CD4-positive, CD25-positive, alpha-beta regulatory T cell (primary cell): ENCODE data around the gene CHADL. TPM values are rescaled to one million over a fixed set of nuclear protein-coding genes. Genes with fewer than 3 reads are reported as not detected.

ENCODE experiments used
- ATAC-seq, 2 donors: fragments of 150-1000 bp; cut with Tn5 transposase; one replicate each; pipeline ENCODE4 v1.10.0; 2021; ENCODE audit warnings: low read depth in 2 of 2, moderate number of reproducible peaks in 2 of 2, moderate library complexity in 1 of 2
- DNase-seq, 3 donors: peaks; one replicate each; pipeline versions ENCODE4 v3.0.0 to v3.0.0-alpha.2; 2012 to 2022; ENCODE audit warnings: mixed read lengths in 1 of 3
- H3K27ac ChIP-seq: one replicate; pipeline ENCODE4 v1.7.0; 2013; ENCODE audit warnings: mild to moderate bottlenecking, low read length; ENCODE audit not compliant: insufficient read depth, poor library complexity, severe bottlenecking
- H3K27me3 ChIP-seq: one replicate; pipeline ENCODE4 v1.7.0; 2013; ENCODE audit warnings: low read length; ENCODE audit not compliant: control insufficient read depth, insufficient read depth
- H3K36me3 ChIP-seq: one replicate; pipeline ENCODE4 v1.7.0; 2013; ENCODE audit warnings: mild to moderate bottlenecking, low read length, moderate library complexity; ENCODE audit not compliant: control insufficient read depth, insufficient read depth
- H3K4me1 ChIP-seq: 2 replicates; pipeline ENCODE4 v1.7.0; 2013; ENCODE audit warnings: mild to moderate bottlenecking, low read length; ENCODE audit not compliant: insufficient read depth, control insufficient read depth, poor library complexity, severe bottlenecking
- H3K4me3 ChIP-seq: one replicate; pipeline ENCODE4 v1.7.0; 2013; ENCODE audit warnings: low read depth, mild to moderate bottlenecking, low read length, moderate library complexity
- H3K9me3 ChIP-seq, 2 experiments: 1 replicate in 1 of 2; 2 replicates in 1 of 2; pipeline ENCODE4 v1.7.0; 2013; ENCODE audit warnings: low read length in 2 of 2, mild to moderate bottlenecking in 1 of 2, moderate library complexity in 1 of 2; ENCODE audit not compliant: control insufficient read depth in 2 of 2
- H3K27ac Mint-ChIP-seq, 3 donors: one replicate each; pipeline ENCODE4 v1.8.0; 2020 to 2022; ENCODE audit warnings: mild to moderate bottlenecking in 3 of 3, mixed read lengths in 3 of 3, moderate library complexity in 2 of 3
- H3K27me3 Mint-ChIP-seq: one replicate; pipeline ENCODE4 v1.8.0; 2022; ENCODE audit warnings: mild to moderate bottlenecking, mixed read lengths
- H3K36me3 Mint-ChIP-seq: one replicate; pipeline ENCODE4 v1.8.0; 2020; ENCODE audit warnings: mixed read lengths
- H3K4me1 Mint-ChIP-seq, 4 donors: one replicate each; pipeline ENCODE4 v1.8.0; 2020 to 2022; ENCODE audit warnings: mixed read lengths in 4 of 4, mild to moderate bottlenecking in 1 of 4
- H3K4me3 Mint-ChIP-seq, 4 donors: one replicate each; pipeline ENCODE4 v1.8.0; 2020 to 2022; ENCODE audit warnings: mild to moderate bottlenecking in 4 of 4, mixed read lengths in 4 of 4, moderate library complexity in 3 of 4
- H3K9me3 Mint-ChIP-seq, 7 donors: one replicate each; pipeline ENCODE4 v1.8.0; 2020 to 2022; ENCODE audit warnings: mixed read lengths in 7 of 7, mild to moderate bottlenecking in 3 of 7, moderate library complexity in 2 of 7
- polyA plus RNA-seq, 4 donors: library from polyadenylated mRNA; unstranded; fragments of 300-500 nt; fragmentation: Illumina TruSeq; gene quantifications; one replicate each; pipeline ENCODE4 v1.2.3, GENCODE V29; 2021
- total RNA-seq: library from RNA; stranded (reverse); gene quantifications from one replicate; pipeline ENCODE4 v1.2.3, GENCODE V29; 2022

The CHADL gene
- total and polyA plus RNA-seq, 5 donors from 2014 or later: 0.22 to 1.2 (median 0.53) TPM

DNA sequence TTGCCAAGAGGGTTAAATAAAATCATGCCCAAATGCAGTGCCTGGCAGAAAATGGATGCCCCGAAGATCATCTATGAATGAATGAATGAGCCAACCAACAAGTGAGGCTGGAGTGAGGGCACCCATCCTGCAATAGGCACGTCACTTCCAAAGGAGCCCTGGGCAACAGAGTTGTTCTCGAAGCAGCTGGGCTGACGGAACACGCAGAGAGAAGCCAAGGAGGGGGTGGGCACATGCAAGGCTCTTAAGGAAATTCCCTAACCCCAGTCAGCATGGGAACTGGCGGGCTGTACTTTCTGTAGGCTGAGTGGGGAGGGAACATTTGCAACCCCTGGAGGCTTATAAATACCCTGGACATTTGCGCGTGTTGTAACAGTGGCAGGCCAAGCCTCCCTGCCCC is 11.6 kb upstream of the CHADL start:
- no peaks in the 10 kb centered on the region for H3K9me3 ChIP-seq
- H3K36me3 ChIP-seq: peaks cover 90% of the 10 kb centered on the region
- no peak overlapping the region for H3K4me3 ChIP-seq
- no peak overlapping the region for H3K27ac ChIP-seq
- Mint-ChIP-seq H3K9me3 (no peaks in the 10 kb centered on the region), H3K27me3 (no peaks in the 10 kb centered on the region), H3K36me3 (peaks cover 26% of the 10 kb centered on the region), H3K4me3 (no peak overlapping the region), H3K4me1 (no peaks in the 10 kb centered on the region), H3K27ac (peak overlapping the region in 1 of 3 donors; percentile 25)
- H3K27me3 ChIP-seq: no peaks in the 10 kb centered on the region
- DNase-seq (no peak), ATAC-seq (no peak)
- no peaks in the 10 kb centered on the region for H3K4me1 ChIP-seq

DNA sequence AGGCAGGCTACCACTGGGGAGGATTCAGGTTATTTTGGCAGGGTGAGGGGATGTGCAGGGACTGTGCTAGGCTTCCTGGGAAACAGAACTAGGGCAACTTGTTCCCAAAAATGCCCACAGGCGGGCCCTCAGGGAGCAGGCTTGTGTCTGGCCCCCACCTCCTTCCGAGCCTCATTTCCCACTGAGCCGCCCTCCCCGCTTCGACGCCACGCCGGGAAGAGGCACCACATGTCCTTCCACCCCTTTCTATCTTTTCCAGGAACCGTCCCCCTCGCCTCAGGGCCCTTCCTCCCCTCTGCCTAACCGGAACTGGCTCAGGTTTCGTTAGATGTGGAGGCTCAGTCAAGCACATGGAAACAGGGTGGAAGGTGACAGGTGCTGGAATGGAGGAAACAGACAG is 9.4 kb upstream of the CHADL start:
- H3K27me3 ChIP-seq: no peaks in the 10 kb centered on the region
- ATAC-seq: no peak
- H3K4me3 ChIP-seq: no peak overlapping the region
- Mint-ChIP-seq H3K27ac (no peak overlapping the region), H3K9me3 (no peaks in the 10 kb centered on the region), H3K36me3 (peaks cover 24% of the 10 kb centered on the region), H3K4me3 (no peak overlapping the region), H3K4me1 (no peaks in the 10 kb centered on the region), H3K27me3 (no peaks in the 10 kb centered on the region)
- no peak for DNase-seq
- no peak overlapping the region for H3K27ac ChIP-seq
- H3K4me1 ChIP-seq: no peaks in the 10 kb centered on the region
- peaks cover 77% of the 10 kb centered on the region for H3K36me3 ChIP-seq
- no peaks in the 10 kb centered on the region for H3K9me3 ChIP-seq

DNA sequence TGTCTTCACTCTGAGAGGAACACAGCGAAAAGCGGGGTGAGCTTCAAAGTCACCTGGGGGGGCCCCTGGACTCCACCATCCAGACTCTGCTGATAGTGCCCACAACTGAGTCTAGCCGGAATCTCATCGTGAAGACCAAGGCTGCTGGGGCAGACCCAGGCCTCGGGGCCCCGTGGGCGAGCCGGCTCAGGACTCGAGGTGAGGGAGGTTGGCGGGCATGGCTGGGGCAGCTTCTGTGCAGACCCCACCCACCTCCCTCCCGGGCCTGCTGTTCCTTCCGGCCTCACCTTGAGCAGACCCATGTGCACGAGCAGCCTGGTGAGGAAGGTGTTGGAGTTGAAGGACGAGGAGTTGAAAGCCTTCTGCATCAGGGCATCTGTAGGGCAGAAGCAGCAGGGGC is 8.7 kb upstream of the CHADL start:
- H3K27me3 Mint-ChIP-seq: no peaks in the 10 kb centered on the region
- H3K9me3 ChIP-seq: no peaks in the 10 kb centered on the region
- no peaks in the 10 kb centered on the region for H3K4me1 ChIP-seq
- H3K36me3 ChIP-seq: peaks cover 73% of the 10 kb centered on the region
- no peaks in the 10 kb centered on the region for H3K4me1 Mint-ChIP-seq
- H3K4me3 ChIP-seq: no peak overlapping the region
- H3K4me3 Mint-ChIP-seq: no peak overlapping the region
- no peak overlapping the region for H3K27ac Mint-ChIP-seq
- H3K36me3 Mint-ChIP-seq: peaks cover 29% of the 10 kb centered on the region
- DNase-seq (no peak), ATAC-seq (no peak)
- H3K27me3 ChIP-seq: no peaks in the 10 kb centered on the region
- H3K27ac ChIP-seq: no peak overlapping the region
- no peaks in the 10 kb centered on the region for H3K9me3 Mint-ChIP-seq

DNA sequence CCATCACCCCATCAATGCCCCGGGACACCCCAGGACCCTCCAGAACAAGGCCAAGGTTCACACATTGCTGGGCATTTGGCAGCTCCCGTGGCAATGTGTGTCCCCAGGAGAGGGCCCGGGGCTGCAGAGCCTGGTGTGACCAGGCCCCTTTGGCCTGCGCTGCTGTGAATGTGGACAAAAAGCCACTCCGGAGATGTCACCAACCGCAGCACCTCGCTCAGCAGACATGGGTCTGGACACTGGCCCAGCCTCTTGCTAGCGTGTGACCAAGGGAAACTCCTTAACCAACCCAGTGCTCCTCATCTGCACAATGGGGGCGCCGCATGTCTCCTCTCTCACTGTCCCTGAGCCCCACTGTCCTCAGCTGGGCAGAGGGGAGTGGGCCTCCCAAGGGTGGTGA is 8.0 kb upstream of the CHADL start:
- Mint-ChIP-seq H3K36me3 (peaks cover 24% of the 10 kb centered on the region), H3K9me3 (no peaks in the 10 kb centered on the region), H3K4me1 (no peaks in the 10 kb centered on the region), H3K4me3 (no peak overlapping the region), H3K27me3 (no peaks in the 10 kb centered on the region), H3K27ac (no peak overlapping the region)
- peaks cover 67% of the 10 kb centered on the region for H3K36me3 ChIP-seq
- H3K4me3 ChIP-seq: no peak overlapping the region
- no peak for DNase-seq
- no peaks in the 10 kb centered on the region for H3K9me3 ChIP-seq
- H3K4me1 ChIP-seq: no peaks in the 10 kb centered on the region
- no peak for ATAC-seq
- H3K27ac ChIP-seq: no peak overlapping the region
- no peaks in the 10 kb centered on the region for H3K27me3 ChIP-seq

DNA sequence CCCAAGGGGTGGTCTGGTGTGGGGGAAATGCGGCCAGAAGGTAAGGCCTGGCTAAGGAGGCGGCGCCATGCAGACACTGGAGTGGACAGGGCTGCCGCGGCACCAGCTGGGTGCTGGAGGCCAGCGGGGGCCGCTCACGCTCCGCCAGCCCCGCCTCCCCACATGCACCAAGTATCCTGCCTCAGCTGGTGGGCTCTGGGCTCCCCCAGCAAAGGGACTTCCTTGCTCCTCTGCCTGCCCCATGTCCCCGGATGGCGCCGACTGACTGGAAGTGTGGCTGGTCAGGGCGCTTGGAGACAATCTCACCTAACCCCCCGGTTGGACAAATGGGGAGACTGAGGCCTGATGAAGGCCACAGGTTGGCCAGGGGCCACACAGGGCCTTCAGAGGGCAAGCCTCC is 7.6 kb upstream of the CHADL start:
- no peak for ATAC-seq
- Histone ChIP-seq H3K4me1 (no peaks in the 10 kb centered on the region), H3K27ac (no peak overlapping the region), H3K4me3 (no peak overlapping the region), H3K36me3 (peaks cover 64% of the 10 kb centered on the region), H3K27me3 (no peaks in the 10 kb centered on the region), H3K9me3 (no peaks in the 10 kb centered on the region)
- Mint-ChIP-seq H3K27me3 (no peaks in the 10 kb centered on the region), H3K9me3 (no peaks in the 10 kb centered on the region), H3K27ac (no peak overlapping the region), H3K4me3 (no peak overlapping the region), H3K36me3 (peaks cover 24% of the 10 kb centered on the region), H3K4me1 (no peaks in the 10 kb centered on the region)
- DNase-seq: no peak

DNA sequence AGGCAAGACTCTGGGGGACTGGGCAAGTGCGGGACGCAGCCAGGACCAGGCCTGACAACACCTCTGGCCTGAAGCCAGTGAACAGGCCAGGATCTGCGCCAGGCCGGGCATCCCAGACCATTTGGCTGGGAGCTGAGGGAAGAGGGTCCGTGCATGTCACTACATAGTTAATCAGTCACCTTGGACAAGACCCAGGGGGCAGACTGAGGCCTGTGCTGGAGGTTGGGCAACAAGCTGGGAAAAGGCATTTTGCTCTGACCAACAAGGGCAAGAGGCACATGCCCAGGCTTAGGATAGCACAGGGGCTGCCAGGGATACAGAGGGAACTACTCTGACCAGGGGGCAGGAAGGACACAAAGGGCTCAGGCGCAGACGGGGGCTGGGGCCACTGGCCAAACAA is 7.0 kb upstream of the CHADL start:
- no peak overlapping the region for H3K27ac Mint-ChIP-seq
- peaks cover 24% of the 10 kb centered on the region for H3K36me3 Mint-ChIP-seq
- no peak overlapping the region for H3K27ac ChIP-seq
- H3K36me3 ChIP-seq: peaks cover 58% of the 10 kb centered on the region
- DNase-seq: no peak
- no peaks in the 10 kb centered on the region for H3K4me1 Mint-ChIP-seq
- no peaks in the 10 kb centered on the region for H3K27me3 ChIP-seq
- H3K9me3 Mint-ChIP-seq: no peaks in the 10 kb centered on the region
- H3K4me3 ChIP-seq: no peak overlapping the region
- H3K4me1 ChIP-seq: no peaks in the 10 kb centered on the region
- no peak for ATAC-seq
- no peaks in the 10 kb centered on the region for H3K27me3 Mint-ChIP-seq
- H3K9me3 ChIP-seq: no peaks in the 10 kb centered on the region
- H3K4me3 Mint-ChIP-seq: no peak overlapping the region

DNA sequence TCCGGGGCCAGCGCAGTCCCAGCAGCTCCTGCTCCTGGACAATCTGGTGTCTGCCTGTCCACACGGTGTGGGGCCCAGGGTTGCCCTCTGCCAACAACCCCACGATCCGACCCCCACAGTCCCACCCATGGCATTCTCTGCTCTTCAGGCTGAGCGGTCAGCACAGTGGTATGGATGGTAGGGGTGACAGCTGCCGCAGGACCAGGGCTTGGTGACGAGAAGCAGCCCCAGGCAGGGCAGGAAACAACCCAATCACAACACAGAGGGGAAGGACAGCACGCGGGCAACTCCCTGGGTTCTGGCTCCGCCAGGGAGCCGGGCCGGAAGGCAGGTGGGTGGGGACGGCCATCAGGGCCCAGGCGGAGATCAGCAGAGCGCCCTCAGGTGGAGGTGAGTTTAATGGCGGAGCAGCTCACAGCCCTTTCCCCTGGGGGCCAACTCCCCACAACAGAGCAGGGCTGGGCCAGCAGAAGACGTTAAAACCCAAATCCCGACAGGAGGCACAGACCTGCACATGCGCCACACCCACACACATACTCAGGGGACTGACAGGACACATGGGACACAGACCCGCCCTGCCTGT is 5.3 kb upstream of the CHADL start:
- H3K9me3 ChIP-seq: no peaks in the 10 kb centered on the region
- H3K36me3 ChIP-seq: peaks cover 44% of the 10 kb centered on the region
- Mint-ChIP-seq H3K4me3 (no peak overlapping the region), H3K4me1 (no peaks in the 10 kb centered on the region), H3K9me3 (no peaks in the 10 kb centered on the region), H3K27me3 (no peaks in the 10 kb centered on the region), H3K27ac (no peak overlapping the region), H3K36me3 (peaks cover 17% of the 10 kb centered on the region)
- no peak overlapping the region for H3K4me3 ChIP-seq
- ATAC-seq (no peak), DNase-seq (no peak)
- H3K27me3 ChIP-seq: no peaks in the 10 kb centered on the region
- no peak overlapping the region for H3K27ac ChIP-seq
- no peaks in the 10 kb centered on the region for H3K4me1 ChIP-seq

DNA sequence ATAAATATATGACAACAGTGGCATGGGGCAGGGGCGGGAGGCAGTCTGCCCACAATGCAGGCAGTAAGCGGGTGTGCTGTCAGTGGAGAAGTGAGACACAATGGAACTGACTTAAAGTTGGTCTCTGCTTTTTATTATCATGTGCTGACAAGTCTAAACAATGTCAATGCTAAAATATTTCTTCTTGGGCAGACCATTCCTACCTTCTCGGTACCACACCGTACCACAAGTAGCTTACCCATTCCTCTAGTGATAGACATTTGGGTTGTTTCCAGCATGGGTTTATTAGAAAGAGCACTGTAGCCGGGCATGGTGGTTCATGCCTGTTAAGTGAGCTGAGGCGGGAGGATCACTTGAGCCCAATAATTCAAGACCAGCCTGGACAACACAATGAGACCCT is 2.6 kb upstream of the CHADL start:
- H3K27me3 ChIP-seq: no peaks in the 10 kb centered on the region
- Mint-ChIP-seq H3K4me3 (peak overlapping the region in 1 of 4 donors; percentile 15), H3K27ac (peak overlapping the region in 1 of 3 donors; percentile 31), H3K27me3 (no peaks in the 10 kb centered on the region), H3K36me3 (peaks cover 10% of the 10 kb centered on the region), H3K4me1 (peaks cover 0 to 4% (median under 1%) of the 10 kb centered on the region in 4 donors), H3K9me3 (no peaks in the 10 kb centered on the region)
- DNase-seq (no peak), ATAC-seq (no peak)
- H3K4me3 ChIP-seq: no peak overlapping the region
- H3K27ac ChIP-seq: no peak overlapping the region
- H3K4me1 ChIP-seq: no peaks in the 10 kb centered on the region
- no peaks in the 10 kb centered on the region for H3K9me3 ChIP-seq
- H3K36me3 ChIP-seq: peaks cover 17% of the 10 kb centered on the region
